Panc1 (cell line): ENCODE data around the gene FAM98C.

ENCODE experiments used
- POLR2AphosphoS5 ChIP-seq: IDR thresholded peaks from 2 replicates; pipeline ENCODE4 v1.6.1; 2012; ENCODE audit warnings: mild to moderate bottlenecking, low read depth, low read length, moderate library complexity
- SIN3A ChIP-seq: IDR thresholded peaks from 2 replicates; pipeline ENCODE4 v1.6.1; 2012; ENCODE audit warnings: low read depth, mild to moderate bottlenecking, low read length, moderate library complexity, borderline replicate concordance; ENCODE audit not compliant: insufficient read depth
- TCF7L2 ChIP-seq: IDR thresholded peaks from 2 replicates; pipeline ENCODE4 v1.6.1; 2011; ENCODE audit warnings: mild to moderate bottlenecking, low read depth, low read length, inconsistent platforms
- TF ChIP-seq, protein P1 (sequence below), 2 experiments: IDR thresholded peaks; 2 replicates each; pipeline ENCODE4 v1.6.1; 2011 to 2012; ENCODE audit warnings: low read depth in 2 of 2, control low read depth in 1 of 2, low read length in 1 of 2, mild to moderate bottlenecking in 1 of 2, moderate library complexity in 1 of 2; ENCODE audit not compliant: insufficient read depth in 1 of 2

DNA sequence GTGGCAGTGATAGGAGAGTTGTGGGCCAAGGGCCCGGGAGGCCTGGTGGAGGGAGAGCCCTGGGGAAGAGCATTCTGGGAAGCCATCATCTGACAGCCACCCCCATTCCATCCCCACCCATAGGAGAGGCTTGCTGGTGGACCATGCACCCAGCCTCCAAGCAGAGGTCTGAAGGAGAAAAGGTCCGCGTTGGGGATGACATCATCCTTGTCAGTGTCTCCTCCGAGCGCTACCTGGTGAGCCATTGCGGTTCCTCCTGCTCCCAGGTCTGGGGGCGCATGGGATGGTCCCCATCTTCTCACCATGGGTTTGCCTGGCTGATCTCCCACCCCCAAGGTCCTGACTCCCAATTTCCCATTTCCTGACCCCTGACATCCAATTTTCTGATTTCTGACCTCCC lies 41.1 kb downstream of the FAM98C start:
- TF ChIP-seq TCF7L2: no peak
- TF ChIP-seq SIN3A: no peak
- TF ChIP-seq, protein P1, sequence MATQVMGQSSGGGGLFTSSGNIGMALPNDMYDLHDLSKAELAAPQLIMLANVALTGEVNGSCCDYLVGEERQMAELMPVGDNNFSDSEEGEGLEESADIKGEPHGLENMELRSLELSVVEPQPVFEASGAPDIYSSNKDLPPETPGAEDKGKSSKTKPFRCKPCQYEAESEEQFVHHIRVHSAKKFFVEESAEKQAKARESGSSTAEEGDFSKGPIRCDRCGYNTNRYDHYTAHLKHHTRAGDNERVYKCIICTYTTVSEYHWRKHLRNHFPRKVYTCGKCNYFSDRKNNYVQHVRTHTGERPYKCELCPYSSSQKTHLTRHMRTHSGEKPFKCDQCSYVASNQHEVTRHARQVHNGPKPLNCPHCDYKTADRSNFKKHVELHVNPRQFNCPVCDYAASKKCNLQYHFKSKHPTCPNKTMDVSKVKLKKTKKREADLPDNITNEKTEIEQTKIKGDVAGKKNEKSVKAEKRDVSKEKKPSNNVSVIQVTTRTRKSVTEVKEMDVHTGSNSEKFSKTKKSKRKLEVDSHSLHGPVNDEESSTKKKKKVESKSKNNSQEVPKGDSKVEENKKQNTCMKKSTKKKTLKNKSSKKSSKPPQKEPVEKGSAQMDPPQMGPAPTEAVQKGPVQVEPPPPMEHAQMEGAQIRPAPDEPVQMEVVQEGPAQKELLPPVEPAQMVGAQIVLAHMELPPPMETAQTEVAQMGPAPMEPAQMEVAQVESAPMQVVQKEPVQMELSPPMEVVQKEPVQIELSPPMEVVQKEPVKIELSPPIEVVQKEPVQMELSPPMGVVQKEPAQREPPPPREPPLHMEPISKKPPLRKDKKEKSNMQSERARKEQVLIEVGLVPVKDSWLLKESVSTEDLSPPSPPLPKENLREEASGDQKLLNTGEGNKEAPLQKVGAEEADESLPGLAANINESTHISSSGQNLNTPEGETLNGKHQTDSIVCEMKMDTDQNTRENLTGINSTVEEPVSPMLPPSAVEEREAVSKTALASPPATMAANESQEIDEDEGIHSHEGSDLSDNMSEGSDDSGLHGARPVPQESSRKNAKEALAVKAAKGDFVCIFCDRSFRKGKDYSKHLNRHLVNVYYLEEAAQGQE (IDR thresholded peaks at IDR 0.05; ENCODE audit: insufficient read depth in 1 of 2, low read depth in 2 of 2, low read length in 1 of 2): no peak
- no peak for TF ChIP-seq POLR2AphosphoS5
